GM18511 (cell line): ENCODE data around the gene JMJD4.
A peak's percentile ranks its signal among the peaks of the same experiment; 100 is the strongest.
"Not testable (repeated sequence)": the region's sequence is repeated elsewhere in the genome, so short reads cannot be mapped to it uniquely, and the experiment has no call there.

Experiments
- ATAC-seq: cut with Tn5 transposase; IDR thresholded peaks from one replicate; pipeline ENCODE4 v1.9.1; 2021; ENCODE audit warnings: mild to moderate bottlenecking, moderate library complexity; ENCODE audit not compliant: unreplicated experiment

The JMJD4 gene

GRCh38 chr1:227733751-227734545 lies 1.2 kb downstream of the JMJD4 start:
- ATAC-seq: no peak

- ATAC-seq: no peak
Observed at GRCh38 chr1:227733309-227733705, 1.8 kb downstream of the JMJD4 start.

GRCh38 chr1:227732586-227733308 lies 2.4 kb downstream of the JMJD4 start:
- no peak for ATAC-seq

- ATAC-seq: no peak
Observed at GRCh38 chr1:227731696-227732585, 3.2 kb downstream of the JMJD4 start.

- no peak for ATAC-seq
Observed at GRCh38 chr1:227731241-227731677, 3.8 kb downstream of the JMJD4 start.

GRCh38 chr1:227730630-227731151 lies 4.4 kb downstream of the JMJD4 start:
- ATAC-seq: no peak

DNA sequence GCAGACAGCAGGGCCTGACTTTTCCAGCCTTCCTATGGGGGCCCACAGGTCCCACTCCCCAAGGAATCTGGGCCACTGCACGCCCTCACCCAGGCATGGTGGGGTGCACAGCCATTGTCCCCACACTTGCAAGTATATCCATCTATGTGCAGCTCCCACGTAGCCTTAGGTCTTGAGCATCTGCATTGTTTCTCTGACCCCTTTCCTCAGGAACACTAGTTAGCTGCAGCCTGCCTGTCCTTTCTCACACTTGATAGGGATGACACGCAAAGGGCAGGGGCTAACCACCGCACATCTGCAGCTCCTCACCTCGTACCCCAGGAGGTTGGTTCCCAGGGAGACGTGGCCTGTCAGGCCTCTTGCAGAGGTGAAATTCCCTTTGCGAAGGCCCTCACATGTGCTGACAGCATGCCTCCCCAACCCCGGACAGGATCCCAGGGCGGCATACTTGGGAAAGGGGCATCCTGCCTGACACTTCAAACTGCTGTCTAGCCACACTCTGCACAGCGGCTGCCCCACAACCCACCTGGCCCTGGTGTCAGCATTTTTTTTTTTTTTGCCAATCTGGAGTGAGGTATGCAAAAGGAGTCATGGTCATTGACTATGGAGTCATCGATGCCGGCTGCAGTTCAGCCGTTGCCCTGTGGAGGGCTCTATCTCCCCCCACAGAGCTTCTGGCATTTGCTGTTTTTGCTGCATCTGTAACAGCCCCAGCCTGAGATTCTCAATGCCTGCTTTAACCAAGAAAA lies 5.0 kb downstream of the JMJD4 start:
- peak; percentile 30 for ATAC-seq

DNA sequence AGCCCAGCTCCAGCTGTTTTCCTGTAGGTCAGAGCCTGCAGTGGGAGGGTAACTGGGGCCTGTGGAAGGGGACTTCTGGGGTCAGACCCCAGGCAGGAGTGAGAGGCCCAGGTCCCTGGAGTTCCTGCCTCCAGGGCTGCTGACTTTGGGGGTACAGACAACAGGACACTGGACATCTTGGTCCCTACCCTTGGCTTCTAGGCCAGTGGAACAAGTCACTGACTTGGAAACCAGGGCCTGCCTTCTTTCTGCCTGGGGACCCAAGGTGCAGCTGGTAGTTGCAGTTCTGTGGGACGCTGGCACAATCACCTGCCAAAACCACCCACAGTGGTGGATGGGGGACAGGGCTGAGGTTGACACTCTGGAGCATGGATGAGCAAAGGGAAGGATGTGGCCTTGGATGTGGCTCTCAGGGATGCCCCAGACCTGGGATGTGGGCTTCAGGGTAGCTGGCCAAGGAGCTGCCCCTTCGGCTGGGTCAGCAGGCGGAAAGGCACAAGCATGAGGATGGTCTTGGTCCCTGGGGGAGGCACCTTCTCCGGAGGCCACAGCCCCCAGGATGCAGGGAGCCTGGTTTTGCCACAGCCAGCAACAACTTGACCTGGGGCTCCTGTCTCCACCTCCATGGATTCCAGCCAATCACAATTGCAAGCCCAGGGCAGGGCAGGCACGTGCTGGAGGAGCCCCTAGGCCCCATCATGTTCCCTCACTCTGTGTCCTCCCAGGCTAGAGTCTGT lies 5.8 kb downstream of the JMJD4 start:
- ATAC-seq: peak; percentile 3

DNA sequence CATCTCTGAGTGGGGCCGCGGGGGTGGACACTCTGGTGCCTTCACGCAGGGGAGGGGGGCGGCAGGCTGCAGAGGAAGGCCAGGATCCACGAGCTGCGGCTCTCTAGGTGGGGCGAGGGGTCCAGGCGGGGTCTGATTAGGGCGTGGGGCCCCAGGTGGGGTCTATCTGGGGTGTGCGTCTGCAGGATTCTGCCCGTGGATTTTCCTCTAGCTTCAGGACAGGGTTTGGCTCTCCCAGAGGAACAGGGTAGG lies 6.3 kb downstream of the JMJD4 start:
- peak; percentile 14 for ATAC-seq

- ATAC-seq: peak; percentile 47
Observed at GRCh38 chr1:227728059-227728891, 6.8 kb downstream of the JMJD4 start.

- ATAC-seq: no peak
Observed at GRCh38 chr1:227726924-227727599, 8.0 kb downstream of the JMJD4 start.

- ATAC-seq: no peak
Observed at GRCh38 chr1:227726318-227726717, 8.8 kb downstream of the JMJD4 start.

DNA sequence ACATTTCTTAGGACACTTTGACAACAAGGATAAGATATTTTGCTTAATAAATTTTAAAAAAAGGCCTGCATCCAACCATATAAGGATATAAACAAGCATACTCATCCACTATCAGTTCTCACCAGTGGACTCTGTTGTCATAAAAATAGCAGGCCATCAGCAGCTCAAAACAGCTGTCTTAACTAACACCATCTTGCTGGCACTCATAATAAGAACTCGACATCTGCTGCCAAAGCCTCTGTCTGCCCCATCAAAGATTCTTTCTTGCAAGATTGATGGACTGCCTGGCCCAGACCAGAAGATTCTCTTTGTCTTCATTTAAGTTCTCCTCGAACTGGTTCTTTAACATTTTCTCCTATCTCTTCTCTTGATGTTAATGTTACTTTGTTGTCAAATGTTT lies 10.1 kb downstream of the JMJD4 start:
- ATAC-seq: no peak

- no peak for ATAC-seq
Observed at GRCh38 chr1:227723474-227723873, 11.6 kb downstream of the JMJD4 start.

DNA sequence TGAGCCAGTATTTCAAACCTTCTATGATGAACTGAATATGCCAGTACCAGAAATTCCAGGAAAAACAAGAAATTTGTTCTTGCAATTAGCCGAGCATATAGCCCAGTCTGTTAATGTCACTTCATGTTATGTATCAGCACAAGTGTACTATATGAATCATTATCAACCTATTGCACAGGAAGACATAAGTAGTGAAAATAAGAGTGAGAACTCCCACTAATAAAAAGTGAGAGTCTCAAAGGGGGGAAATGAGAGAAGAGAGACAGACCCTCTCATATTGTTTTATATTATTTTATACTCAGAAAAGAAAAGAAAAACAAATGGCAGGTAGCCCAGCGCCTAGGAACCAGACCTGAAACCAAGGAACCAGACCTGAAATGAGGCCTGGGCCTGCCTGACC lies 16.2 kb downstream of the JMJD4 start:
- ATAC-seq: no peak

GRCh38 chr1:227712648-227713047 lies 22.5 kb downstream of the JMJD4 start:
- no peak for ATAC-seq

DNA sequence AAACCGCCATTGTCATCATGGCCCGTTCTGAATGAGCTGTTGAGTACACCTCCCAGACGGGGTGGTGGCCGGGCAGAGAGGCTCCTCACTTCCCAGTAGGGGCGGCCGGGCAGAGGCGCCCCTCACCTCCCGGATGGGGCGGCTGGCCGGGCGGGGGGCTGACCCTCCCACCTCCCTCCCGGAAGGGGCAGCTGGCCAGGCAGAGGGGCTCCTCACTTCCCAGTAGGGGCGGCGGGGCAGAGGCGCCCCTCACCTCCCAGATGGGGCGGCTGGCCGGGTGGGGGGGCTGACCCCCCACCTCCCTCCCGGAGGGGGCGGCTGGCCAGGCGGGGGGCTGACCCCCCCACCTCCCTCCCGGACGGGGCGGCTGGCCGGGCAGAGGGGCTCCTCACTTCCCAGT lies 24.6 kb downstream of the JMJD4 start:
- not testable (repeated sequence) for ATAC-seq

DNA sequence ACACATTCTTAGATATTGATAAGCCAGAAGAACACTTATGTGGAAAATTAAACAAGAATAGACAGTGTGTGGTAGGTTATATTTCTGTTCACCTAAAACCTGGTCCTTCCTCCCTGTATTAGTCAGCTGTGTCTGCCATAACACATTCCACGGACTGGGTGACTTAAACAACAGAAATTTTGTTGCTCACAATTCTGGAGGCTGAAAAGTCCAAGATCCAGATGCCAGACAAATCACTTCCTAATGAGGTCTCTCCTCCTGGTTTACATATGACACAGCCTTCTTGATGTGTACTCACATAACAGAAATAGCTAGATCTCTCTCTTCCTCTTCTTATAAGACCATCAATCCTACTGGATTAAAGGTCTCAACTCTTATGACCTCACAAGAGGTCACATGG lies 25.7 kb downstream of the JMJD4 start:
- ATAC-seq: no peak

GRCh38 chr1:227707846-227708245 lies 27.3 kb downstream of the JMJD4 start:
- no peak for ATAC-seq
